ENCODE results near the gene ASGR2.

ASGR2 gene

GRCh38 chr17:7058831-7059447, 55.7 kb downstream of the ASGR2 start:
- DNase-seq: no peak

DNA sequence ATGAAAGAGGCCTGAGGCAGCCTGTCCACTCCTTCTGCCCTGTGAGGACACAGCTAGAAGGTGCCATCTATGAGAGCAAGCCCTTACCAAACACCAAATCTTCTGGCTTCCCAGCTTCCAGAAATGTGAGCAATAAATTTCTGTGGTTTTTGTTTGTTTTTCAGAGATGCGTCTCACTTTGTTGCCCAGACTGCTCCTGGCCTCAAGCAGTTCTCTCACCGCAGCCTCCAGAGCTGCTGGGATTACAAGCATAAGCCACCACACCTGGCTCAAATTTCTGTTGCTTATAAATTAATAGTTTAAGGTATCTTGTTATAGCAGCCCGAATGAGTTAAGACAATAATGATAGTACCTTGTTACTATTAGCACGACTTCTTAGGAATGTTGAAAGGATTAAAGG, 58.2 kb downstream of the ASGR2 start:
- no peak for DNase-seq
